ENCODE measurements around the gene TSPAN4.

TSPAN4 gene

DNA sequence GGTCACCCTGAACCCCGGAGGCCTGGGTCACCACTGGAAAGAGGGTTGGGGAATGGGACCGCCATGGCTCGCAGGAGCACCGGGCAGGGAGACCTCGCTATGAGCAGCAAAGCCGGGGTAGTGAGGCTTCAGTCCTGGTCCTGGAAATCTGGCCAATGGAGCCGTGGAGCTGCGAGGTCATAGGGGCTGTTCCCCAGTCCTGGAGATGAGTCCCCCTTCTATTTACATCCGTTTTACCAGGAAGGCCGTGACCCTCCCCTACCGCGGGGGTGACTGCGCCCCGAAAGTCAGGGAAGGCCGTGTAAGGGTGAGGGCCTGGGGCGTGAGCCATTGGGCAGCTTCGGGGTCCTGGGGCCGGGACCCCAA is 38.1 kb upstream of the TSPAN4 start:
- no peak for ATAC-seq
- DNase-seq, result no peak

DNA sequence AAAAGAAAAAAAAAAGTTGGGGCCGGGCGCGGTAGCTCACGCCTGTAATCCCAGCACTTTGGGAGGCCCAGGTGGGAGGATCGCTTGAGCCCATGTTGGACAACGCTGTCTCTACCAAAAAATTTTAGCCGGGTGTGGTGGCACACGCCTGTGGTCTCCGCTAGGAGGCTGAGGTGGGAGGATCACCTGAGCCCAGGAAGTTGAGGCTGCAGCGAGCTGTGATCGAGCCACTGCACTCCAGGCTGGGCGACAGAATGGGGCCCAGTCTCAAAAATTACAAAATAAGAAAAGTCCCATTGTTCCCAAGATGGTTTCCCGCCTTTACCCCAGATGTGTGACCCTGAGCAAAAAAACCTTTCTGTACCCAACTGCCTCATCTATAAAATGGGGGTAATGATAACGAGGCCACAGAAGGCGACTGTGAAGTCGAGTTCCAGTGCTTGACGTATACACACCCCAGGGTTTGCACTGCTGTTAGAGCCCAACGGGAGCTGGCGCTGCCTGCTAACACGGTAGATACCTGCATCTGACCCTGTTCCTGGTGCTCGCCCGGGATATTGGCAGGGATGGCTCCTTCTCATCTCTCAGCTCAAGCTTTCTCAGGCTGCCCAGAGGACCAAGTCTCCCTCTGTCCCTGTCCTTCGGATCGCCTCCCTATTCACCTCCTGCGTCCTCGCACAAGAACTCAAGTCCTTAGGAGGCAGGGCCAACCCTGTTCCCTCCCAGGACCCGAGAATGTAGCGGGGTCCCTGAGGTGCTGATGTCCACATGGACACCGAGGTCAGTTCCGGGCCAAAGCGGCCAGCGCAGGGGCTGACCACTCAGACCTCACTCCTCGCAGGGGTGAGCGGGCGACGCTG is 34.0 kb upstream of the TSPAN4 start:
- ATAC-seq (no peak), DNase-seq (peak; percentile 51)

DNA sequence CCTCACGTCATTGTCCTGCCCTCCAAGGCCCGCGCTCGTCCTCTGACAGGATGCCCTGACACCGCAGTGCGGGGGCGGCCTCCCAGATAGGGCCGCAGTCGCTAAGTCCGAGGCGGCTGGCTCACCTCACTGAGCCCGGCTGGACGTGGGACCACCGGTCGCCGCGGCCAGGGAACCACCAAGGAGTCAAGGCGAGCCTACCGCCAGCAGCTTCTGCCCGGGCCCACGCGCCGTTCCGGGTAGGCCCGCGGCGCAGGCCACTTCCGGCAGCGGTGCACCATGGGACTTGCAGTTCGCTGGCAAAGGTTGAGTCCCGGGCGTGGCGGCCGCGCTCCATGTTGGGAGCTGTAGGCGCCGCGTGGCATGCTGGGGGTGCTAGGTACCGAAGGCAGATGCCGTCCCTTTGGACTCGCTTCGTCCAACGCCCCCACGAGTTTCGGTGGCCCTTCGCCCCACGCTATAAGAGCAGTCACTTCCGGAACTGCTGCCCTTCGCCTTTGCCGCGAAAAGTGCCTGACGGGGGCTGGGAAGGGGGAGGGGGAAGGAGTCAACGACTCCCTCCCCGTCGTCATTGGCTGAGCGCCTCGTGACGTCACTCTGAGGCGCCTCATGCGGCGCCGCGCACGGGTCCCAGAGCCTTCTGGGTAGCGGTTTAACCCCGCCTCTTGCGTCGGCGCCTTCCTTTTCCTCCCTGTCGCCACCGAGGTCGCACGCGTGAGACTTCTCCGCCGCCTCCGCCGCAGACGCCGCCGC is 33.2 kb upstream of the TSPAN4 start, which contains the start of gene RPLP2:
Gene RPLP2 (plus strand): TSS at position 681 of the 753 bp plus-strand sequence. CDS start 268 bp downstream, outside the sequence.
- ATAC-seq (peak; percentile 84), DNase-seq (peak; percentile 99)

DNA sequence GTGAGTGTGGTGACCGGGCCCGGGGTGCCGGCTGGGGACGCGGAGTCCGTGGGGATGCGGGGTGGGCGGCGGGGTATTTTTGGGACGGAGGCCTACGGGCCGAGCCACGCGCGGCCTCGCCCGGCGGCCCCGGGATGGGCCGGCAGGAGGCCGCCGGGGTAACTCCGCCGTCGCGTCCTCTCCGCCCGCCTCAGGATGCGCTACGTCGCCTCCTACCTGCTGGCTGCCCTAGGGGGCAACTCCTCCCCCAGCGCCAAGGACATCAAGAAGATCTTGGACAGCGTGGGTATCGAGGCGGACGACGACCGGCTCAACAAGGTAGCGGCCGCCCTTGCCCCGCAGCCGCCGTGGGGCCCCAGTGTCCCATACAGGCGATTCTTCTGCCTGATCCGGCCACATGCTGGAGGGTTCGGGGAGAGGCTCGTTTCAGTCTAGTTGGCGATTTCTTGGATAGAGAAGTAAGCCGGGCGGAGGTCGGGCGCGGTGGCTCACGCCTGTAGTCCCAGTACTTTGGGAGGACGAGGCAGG is 32.5 kb upstream of the TSPAN4 start:
- ATAC-seq (no peak), DNase-seq (no peak)

DNA sequence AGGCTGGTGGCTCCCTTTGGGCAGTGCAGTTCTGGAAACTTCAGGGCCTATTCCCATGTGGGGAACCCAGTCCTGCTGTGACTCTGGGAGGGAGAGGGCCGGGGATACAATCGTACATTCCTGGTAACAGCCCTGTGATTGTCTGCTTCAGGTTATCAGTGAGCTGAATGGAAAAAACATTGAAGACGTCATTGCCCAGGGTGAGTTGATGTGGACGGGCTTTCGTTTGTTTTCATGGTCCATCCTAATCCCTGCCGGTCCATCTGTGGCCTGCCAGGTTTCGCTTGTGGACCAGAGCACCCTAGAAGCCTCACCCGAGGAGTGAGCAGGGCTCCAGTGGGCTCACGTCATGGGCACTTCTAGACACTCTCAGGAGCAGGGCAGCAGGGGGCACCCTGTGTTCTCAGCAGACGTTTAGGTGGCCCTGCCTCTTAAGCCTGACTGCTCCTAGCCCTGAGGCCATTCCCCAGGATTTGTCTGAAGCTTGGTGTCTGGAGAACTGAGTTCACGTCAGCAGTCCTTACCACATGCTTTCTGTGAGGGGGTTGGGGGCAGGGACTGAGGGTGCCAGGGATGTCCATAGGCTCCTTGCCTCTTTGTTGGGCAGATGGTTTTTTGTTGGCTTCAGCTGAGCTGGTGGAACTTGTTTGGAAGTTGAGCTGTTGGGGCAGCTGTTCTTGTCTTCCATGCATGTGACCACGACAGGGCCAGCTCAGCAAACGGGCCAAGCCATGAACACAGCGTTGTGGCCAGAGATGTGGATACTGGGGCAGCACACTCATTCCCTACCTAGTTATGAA is 31.0 kb upstream of the TSPAN4 start:
- no peak for DNase-seq
- no peak for ATAC-seq

DNA sequence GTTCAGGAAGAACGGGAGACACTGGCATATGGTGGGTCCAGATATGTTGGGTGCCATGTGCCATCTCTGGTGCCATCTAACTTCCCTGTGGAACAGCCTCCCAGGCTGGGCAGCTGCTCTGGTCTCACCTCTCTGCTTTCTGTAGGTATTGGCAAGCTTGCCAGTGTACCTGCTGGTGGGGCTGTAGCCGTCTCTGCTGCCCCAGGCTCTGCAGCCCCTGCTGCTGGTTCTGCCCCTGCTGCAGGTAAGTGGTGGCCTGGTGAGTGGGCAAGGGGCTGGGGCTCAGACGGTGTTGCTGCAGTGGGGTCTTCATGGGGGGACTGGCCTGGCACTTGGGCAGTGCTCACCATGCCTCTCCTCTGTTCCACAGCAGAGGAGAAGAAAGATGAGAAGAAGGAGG is 30.3 kb upstream of the TSPAN4 start:
- ATAC-seq, result no peak

DNA sequence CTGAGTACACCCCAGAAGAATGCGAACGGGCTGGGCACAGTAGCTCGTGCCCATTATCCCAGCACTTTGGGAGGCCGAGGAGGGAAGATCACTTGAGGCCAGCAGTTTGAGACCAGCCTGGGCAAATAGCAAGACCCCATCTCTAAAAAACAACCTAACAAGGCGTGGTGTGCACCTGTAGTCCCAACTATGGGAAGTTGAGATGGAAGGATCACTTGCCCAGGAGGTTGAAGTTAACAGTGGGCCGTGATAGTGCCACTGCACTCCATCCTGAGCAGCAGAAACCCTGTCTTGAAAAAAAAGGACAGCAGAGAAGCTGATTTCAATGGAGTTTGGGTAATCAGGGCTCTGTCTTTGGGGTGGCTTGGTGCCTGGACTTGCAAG is 29.6 kb upstream of the TSPAN4 start:
- no peak for ATAC-seq
- no peak for DNase-seq

More for the DNA sequence above, 30.3 kb upstream of the TSPAN4 start:
- no peak for DNase-seq

DNA sequence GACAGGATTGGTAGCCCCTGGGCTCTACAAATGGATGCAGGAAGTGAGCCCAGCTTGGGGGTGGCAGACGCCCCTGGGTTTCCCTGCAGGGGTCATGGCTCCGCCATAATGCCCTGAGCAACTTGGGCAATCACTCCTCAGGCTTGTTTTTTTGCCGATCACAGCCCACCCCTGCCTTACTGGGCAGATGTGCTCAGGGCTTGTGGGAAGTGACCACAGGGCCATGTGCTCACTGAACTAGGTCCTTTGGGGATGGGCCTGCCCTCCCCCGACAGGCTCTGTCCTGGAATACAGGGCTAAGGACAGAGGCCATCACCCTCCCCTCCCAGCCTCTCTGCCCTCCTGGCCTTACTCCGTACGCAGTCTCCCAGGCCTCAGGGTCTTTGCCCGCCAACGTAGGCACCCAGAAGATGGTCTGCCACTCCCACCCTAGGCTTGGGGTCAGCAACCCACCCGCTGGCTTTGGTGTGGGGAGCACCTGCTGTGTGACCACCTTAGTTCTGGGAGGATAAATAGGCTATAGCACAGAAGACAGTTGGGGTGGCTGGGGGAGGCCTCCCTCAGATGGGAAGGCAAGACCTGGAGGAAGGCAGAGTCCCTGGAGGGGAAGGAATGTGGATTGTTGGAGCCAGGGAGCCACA is 29.1 kb upstream of the TSPAN4 start:
- no peak for ATAC-seq

DNA sequence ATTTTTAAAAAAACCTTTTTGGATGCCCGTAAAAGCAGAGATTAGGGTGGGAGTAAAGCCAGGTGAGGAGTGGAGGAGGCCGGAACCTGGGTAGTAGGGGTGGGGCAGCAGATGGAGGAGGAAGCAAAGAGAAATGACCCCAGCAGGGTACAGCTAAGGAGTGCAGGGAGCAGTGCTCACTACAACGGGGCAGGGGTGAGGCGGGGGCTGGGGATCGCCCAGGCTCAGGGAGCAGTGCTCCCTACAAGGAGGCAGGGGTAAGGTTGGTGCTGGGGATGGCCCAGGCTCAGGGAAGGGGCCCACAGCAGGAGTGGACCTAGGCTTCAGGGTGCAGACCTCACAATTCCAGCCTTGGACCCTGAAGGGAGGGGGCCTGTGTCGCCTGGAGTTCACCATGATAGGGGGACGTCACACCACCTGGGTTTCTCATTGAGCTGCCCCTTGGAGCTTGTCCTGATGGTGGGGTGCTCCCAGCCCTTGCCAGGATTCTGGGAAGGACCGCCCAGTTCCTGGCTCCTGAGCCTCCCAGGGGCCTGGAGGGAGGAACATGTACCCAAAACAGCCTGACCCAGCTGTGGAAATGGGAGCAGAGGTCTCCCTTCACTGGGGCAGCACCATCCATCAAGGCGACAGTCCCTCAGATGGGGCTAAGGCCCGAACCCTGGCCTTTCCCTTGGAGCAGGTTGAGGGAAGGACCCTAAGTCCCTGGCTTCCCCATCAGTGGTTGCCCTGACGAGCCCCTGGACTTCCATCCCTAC is 26.8 kb upstream of the TSPAN4 start:
- no peak for ATAC-seq
- DNase-seq, result no peak

More for the DNA sequence above, 29.1 kb upstream of the TSPAN4 start:
- DNase-seq, result peak; percentile 41

DNA sequence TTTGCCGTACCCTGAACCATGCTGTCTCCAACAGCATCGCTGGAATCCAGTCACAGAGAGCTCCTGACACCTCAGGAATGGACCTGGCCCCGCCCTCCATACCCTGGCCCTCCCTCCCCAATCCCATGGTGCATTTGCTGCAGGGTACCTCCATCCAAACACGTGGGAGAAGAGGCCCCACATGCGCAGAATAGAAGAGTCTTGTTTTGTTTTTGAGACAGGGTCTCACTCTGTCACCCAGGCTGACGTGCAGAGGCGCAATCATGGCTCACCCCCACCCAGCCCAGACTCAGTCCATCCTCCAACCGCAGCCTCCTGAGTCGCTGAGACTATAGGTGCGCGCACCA is 26.2 kb upstream of the TSPAN4 start:
- DNase-seq (no peak), ATAC-seq (no peak)

DNA sequence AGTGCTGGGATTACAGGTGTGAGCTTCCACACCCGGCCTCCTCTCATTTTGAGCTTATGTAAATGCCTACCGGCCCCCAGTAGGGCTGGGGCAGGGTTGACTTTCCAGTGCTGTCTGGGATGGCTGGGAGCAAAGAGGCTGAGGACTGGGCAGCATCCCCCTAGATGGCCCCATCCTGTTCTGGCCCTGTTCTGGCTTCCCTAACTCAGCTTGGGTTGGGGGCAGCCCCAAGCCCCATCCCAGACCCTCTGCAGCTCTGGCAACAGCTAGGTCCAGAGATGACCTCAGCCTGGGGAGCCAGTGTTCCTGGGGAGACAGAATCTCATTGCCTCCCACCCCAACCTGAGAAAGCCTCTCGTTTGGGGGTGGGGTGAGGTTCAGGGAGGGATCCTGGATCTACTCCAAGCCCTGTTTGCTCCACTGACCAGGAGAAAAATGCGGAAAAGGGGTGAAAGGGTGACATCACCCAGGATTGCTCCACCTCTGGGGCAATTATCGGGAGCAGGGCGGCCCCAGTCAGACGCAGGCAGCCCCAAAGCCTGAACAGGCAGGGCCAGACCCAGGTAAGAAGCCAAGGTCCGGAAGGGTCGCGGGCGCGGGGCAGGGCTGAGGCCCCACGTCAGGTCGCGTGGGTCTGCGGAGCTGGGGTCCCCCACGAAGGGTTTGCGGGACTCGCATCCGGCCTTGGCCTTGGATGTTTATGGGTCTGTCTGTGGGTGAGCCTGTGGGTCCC is 24.1 kb upstream of the TSPAN4 start, which contains the start of gene PNPLA2:
Gene PNPLA2 (plus strand): TSS at position 519 of the 733 bp plus-strand sequence. CDS start 805 bp downstream, outside the sequence.
- no peak for ATAC-seq
- no peak for DNase-seq

DNA sequence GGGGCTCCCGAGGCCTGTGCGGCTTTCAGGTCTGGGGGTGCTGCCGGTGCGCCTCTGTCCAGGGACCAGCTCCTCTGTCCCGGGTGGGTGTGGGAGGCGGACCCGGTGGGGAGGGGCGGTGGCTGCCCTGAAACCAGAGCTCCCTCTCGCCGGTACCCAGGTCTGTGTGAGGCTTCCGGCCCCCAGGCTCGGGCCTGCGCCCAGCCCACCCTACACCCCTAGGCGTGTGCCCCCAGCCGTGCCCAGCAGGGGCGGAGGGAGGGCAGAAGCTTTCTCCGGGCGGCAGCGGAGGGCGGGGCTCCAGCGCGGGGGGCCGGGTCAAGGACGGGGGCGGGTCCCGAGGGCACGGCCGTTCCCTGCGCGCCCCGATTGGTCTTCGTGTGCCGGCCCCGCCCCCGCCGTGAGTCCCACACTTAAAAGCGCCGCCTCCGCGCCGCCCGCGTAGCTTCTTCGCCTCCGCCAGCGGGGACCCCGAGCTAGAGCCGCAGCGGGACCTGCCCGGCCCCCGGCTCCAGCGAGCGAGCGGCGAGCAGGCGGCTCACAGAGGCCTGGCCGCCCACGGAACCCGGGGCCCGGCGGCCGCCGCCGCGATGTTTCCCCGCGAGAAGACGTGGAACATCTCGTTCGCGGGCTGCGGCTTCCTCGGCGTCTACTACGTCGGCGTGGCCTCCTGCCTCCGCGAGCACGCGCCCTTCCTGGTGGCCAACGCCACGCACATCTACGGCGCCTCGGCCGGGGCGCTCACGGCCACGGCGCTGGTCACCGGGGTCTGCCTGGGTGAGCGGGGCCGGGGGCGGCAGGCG is 23.3 kb upstream of the TSPAN4 start:
- peak; percentile 94 for DNase-seq
- ATAC-seq, result peak; percentile 74

DNA sequence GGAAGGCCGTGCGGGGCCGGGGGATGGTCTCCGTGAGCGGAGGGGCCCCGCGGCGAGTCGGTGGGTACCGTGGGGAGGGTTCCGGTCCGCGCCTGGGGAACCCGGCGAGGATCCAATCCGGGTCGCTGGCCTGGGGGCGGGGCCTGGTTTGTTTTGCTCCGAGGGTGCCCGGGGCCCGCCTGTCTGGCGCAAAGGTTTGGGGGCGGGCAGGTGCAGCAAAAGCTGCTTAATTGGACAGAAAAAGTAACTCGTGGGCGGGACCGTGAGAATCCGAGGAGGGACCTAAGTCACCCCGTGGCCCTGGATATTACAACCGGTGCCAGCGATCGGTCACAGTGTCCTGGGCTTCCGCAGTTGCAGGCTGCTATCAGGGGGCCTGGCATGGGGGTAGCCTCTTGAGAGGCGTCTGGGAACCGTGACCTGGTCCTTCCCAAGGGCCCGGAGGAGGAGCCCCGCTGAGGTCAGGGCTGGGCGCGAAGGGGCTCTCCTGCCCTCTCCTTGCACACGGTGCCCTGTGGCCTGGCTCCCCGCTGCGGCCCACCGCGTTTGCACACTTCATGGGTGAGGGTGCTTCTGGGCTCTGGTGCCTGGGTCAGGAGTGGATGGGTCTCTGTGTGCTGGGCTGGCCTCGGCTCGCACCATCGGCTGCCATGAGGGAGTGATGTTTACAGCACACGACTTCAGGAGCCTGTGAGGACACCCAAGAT is 22.6 kb upstream of the TSPAN4 start:
- DNase-seq (peak; percentile 95), ATAC-seq (peak; percentile 61)

DNA sequence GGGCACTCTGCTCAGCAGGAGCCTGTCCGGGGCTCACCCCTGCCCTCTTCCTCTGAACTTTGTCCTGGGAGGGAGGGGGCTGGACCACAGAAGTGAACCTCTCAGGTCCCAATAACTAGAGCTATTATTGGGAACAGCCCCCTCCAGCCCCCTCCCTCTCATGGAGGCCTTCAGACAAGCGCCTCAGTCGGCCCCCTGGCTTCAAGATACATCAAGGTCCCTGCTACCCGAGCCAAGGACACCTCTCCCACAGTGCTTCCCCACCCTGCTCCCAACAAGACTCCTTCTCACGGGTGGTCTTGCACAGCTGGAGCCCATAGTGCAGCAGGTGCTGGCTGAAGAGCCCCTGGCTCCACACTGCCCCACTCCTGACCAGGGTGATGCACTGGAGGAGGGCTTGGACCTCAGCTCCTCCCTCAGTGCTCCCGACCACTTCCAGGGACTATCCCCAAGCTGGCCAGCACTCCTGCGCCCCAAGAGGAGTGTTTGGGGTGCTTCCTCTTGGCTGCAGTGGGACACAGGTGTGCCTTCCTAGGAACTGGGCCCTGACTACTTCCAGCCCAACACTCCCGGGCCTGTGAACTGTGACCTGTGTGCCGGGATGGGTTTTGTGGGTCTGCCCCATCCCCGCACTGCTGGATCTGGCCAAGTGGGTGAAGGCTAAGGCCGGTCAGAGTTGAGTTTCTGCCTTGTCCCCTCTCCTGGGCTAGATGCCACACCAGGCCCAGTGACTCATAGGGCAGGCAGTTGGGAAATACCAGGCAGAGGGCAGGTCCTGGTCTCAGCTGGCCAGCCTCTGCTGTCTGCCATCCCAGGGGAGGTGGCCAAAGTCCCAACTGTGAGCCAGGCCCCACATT is 21.8 kb upstream of the TSPAN4 start:
- no peak for DNase-seq
- ATAC-seq, result no peak

DNA sequence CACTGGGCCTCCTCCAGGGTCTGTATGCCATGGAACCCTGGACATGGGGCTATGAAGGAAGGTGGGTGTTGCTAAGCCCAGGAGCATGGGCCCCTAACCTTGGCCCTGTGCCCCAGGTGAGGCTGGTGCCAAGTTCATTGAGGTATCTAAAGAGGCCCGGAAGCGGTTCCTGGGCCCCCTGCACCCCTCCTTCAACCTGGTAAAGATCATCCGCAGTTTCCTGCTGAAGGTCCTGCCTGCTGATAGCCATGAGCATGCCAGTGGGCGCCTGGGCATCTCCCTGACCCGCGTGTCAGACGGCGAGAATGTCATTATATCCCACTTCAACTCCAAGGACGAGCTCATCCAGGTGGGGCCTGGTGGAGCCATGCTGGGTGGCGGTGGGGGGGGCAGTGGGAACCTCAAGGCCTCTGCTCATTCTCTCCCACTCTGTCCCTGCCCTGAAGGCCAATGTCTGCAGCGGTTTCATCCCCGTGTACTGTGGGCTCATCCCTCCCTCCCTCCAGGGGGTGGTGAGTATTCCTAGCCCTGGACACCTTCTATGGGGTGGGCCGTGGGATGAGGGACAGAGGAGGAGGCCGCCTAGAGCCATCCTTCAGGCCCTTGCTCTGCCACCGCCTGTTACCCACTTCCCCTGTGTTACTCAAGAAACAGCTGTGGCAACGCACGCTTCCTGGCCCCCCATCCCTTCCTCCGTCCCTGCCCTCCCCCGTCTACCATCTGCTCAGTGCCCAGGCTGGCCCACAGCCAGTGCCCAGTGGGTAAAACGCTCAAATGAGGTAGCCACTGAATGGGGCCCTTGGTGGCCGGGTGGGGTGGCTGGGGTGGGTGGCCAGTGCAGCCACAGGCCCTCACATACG is 20.9 kb upstream of the TSPAN4 start:
- DNase-seq, result no peak
- no peak for ATAC-seq

DNA sequence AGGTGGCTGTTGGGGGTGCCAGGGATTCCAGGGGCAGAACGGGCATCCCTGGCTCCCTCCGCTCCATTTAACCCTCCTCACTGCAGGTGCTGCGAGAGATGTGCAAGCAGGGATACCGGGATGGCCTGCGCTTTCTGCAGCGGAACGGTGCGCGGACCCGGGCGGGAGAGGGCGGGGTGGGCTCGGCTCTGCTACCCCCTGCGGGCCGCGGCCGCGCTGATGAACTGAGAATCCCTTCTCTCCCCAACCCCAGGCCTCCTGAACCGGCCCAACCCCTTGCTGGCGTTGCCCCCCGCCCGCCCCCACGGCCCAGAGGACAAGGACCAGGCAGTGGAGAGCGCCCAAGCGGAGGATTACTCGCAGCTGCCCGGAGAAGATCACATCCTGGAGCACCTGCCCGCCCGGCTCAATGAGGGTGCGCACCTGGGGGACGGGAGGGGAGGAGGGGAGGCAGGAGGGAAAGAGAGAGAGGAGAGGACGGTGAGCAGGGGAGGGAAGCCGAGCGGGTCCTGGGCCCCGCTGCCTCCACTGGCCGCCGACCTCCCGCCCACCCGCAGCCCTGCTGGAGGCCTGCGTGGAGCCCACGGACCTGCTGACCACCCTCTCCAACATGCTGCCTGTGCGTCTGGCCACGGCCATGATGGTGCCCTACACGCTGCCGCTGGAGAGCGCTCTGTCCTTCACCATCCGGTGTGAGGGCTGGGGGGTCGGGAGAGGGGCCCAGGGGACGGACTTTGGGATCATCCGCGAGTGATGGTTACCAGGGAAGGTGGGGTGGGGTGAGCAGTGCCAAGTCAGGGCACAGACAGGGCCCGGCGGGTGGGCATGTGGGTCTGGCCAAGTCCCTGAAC is 19.0 kb upstream of the TSPAN4 start:
- no peak for ATAC-seq
- DNase-seq, result no peak
